GM21381 (cell line): ENCODE data around the gene PAX6.

Source experiments
- ATAC-seq: cut with Tn5 transposase; IDR thresholded peaks from one replicate; pipeline ENCODE4 v1.9.1; 2021; ENCODE audit warnings: mild to moderate bottlenecking, moderate library complexity; ENCODE audit not compliant: unreplicated experiment

PAX6 gene

GRCh38 chr11:31822927-31823643 lies 12.0 kb upstream of the PAX6 start:
- ATAC-seq, result no peak

GRCh38 chr11:31822175-31822926 lies 11.2 kb upstream of the PAX6 start:
- ATAC-seq, result no peak

- ATAC-seq, result no peak
These were observed 10.6 kb upstream of the PAX6 start for GRCh38 chr11:31821766-31822165.

- no peak for ATAC-seq
These were observed 10.2 kb upstream of the PAX6 start for GRCh38 chr11:31821235-31821764.

- ATAC-seq, result no peak
These were observed 9.3 kb upstream of the PAX6 start for GRCh38 chr11:31820438-31820818.

- ATAC-seq, result no peak
These were observed 8.7 kb upstream of the PAX6 start for GRCh38 chr11:31819621-31820437.

- no peak for ATAC-seq
These were observed 7.8 kb upstream of the PAX6 start for GRCh38 chr11:31818874-31819331.

GRCh38 chr11:31818425-31818755 lies 7.3 kb upstream of the PAX6 start:
- ATAC-seq, result no peak

- ATAC-seq, result no peak
These were observed 6.7 kb upstream of the PAX6 start for GRCh38 chr11:31817621-31818424.

- ATAC-seq, result no peak
These were observed 6.0 kb upstream of the PAX6 start for GRCh38 chr11:31817054-31817620.

- ATAC-seq, result no peak
These were observed 5.4 kb upstream of the PAX6 start for GRCh38 chr11:31816468-31817053.

- no peak for ATAC-seq
These were observed 4.8 kb upstream of the PAX6 start for GRCh38 chr11:31815711-31816467.

- no peak for ATAC-seq
These were observed 3.2 kb upstream of the PAX6 start for GRCh38 chr11:31814176-31814868.

GRCh38 chr11:31813391-31814175 lies 2.5 kb upstream of the PAX6 start:
- no peak for ATAC-seq

GRCh38 chr11:31812383-31813381 lies 1.6 kb upstream of the PAX6 start:
- no peak for ATAC-seq
